Activated T-cell treated with anti-CD3 and anti-CD28 coated beads for 48 hours (primary cell): Measurements from ENCODE around the gene HPSE.
"Not testable (repeated sequence)": the region's sequence is repeated elsewhere in the genome, so short reads cannot be mapped to it uniquely, and the experiment has no call there.

Source experiments
- DNase-seq: peaks from one replicate; pipeline ENCODE4 v3.0.0-alpha.2; 2020; ENCODE audit warnings: low read depth

The HPSE gene

GRCh38 chr4:83331956-83332355, 2.7 kb downstream of the HPSE start:
- DNase-seq: no peak

GRCh38 chr4:83329521-83330110, 5.0 kb downstream of the HPSE start:
- DNase-seq: no peak

- DNase-seq: no peak
Measured at GRCh38 chr4:83328521-83329187, 6.0 kb downstream of the HPSE start.

GRCh38 chr4:83326546-83326945, 8.1 kb downstream of the HPSE start:
- no peak for DNase-seq

- DNase-seq: not testable (repeated sequence)
Measured at GRCh38 chr4:83325306-83325705, 9.3 kb downstream of the HPSE start.

GRCh38 chr4:83323136-83323535, 11.5 kb downstream of the HPSE start:
- no peak for DNase-seq

GRCh38 chr4:83320548-83320947, 14.1 kb downstream of the HPSE start:
- peak; percentile 22 for DNase-seq

- no peak for DNase-seq
Measured at GRCh38 chr4:83318666-83319065, 16.0 kb downstream of the HPSE start.

- DNase-seq: no peak
Measured at GRCh38 chr4:83317671-83318070, 17.0 kb downstream of the HPSE start.

GRCh38 chr4:83316459-83317165, 18.0 kb downstream of the HPSE start:
- no peak for DNase-seq

- DNase-seq: no peak
Measured at GRCh38 chr4:83315341-83315870, 19.2 kb downstream of the HPSE start.

GRCh38 chr4:83308672-83309071, 26.0 kb downstream of the HPSE start:
- DNase-seq: no peak

- DNase-seq: no peak
Measured at GRCh38 chr4:83307920-83308319, 26.7 kb downstream of the HPSE start.

- no peak for DNase-seq
Measured at GRCh38 chr4:83305187-83305586, 29.5 kb downstream of the HPSE start.

GRCh38 chr4:83297548-83298260, 36.9 kb downstream of the HPSE start:
- no peak for DNase-seq

GRCh38 chr4:83293305-83294046, 41.2 kb downstream of the HPSE start:
- DNase-seq: no peak

GRCh38 chr4:83290059-83290774, 44.4 kb downstream of the HPSE start:
- DNase-seq: not testable (repeated sequence)

- not testable (repeated sequence) for DNase-seq
Measured at GRCh38 chr4:83288381-83288780, 46.3 kb downstream of the HPSE start.

- DNase-seq: no peak
Measured at GRCh38 chr4:83285055-83285407, 49.6 kb downstream of the HPSE start.

- peak; percentile 94 for DNase-seq
Measured at GRCh38 chr4:83284193-83285054, 50.2 kb downstream of the HPSE start, which contains the start of gene COQ2. Gene COQ2, minus strand, starts transcription at chr4:83284798. Its CDS starts 34 bp downstream, at chr4:83284764.
